Measurements from ENCODE around the gene TCTN1.
A peak's percentile ranks its signal among the peaks of the same experiment; 100 is the strongest.
"Not testable (repeated sequence)": the region's sequence is repeated elsewhere in the genome, so short reads cannot be mapped to it uniquely, and the experiment has no call there.

TCTN1 gene
- total RNA-seq, result 1.3 to 10.9 (median 4.0) reads per million in 9 experiments

- H3K27me3 Mint-ChIP-seq, result no peaks in the 10 kb centered on the region
- DNase-seq, result peak; percentile 93 to 94 (median 94)
- H3K27ac Mint-ChIP-seq, result peak within 1 kb of the TSS; percentile 87 to 89
- H3K36me3 Mint-ChIP-seq (ENCODE audit: insufficient read depth), result peaks cover 4% of the 10 kb centered on the region
- peak; percentile 99 for ATAC-seq (replicated peaks)
- H3K9me3 Mint-ChIP-seq, result no peaks in the 10 kb centered on the region
- H3K4me1 Mint-ChIP-seq (ENCODE audit: low read depth in 2 of 2), result peaks cover 0 to 5% of the 10 kb centered on the region in 2 donors
- H3K4me3 Mint-ChIP-seq, result peak within 1 kb of the TSS; percentile 77 to 81
Observed at GRCh38 chr12:110613771-110614684, at the start of gene TCTN1. Gene TCTN1, plus strand, starts transcription at chr12:110614129. Its CDS starts 54 bp downstream, at chr12:110614183.

DNA sequence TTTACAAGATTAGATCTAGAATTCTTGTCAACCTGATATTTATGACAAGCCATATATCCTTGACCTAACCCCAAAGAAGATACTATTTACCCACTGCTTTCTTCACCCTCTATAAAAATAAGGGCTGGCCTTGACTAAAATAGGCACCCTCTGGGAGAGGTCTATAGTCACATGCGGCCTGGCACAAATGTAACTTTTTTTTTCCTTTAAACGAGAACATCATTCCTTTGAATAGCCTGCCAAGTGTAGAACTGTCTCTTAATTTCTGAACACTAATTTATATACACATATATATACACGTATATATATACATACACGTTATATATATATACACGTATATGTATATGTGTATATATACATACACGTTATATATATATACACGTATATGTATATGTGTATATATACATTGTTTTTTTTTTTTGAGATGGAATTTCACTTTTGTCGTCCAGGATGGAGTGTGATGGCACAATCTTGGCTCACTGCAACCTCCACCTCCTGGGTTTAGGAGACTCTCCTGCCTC is 49.4 kb upstream of the TCTN1 start:
- DNase-seq, result no peak
- H3K27me3 Mint-ChIP-seq, result no peaks in the 10 kb centered on the region
- H3K4me3 Mint-ChIP-seq, result no peak overlapping the region
- H3K36me3 Mint-ChIP-seq (ENCODE audit: insufficient read depth), result peaks cover 25% of the 10 kb centered on the region
- ATAC-seq (replicated peaks), result no peak
- no peaks in the 10 kb centered on the region for H3K9me3 Mint-ChIP-seq
- H3K27ac Mint-ChIP-seq, result peak overlapping the region; percentile 67 to 97
- peaks cover 52 to 68% of the 10 kb centered on the region in 2 donors for H3K4me1 Mint-ChIP-seq (ENCODE audit: low read depth in 2 of 2)

- peak overlapping the region in 1 of 2 donors; percentile 57 for H3K27ac Mint-ChIP-seq
- H3K4me3 Mint-ChIP-seq, result peak overlapping the region in 1 of 2 donors; percentile 13
- H3K4me1 Mint-ChIP-seq (ENCODE audit: low read depth in 2 of 2), result peaks cover 42 to 60% of the 10 kb centered on the region in 2 donors
- H3K9me3 Mint-ChIP-seq, result no peaks in the 10 kb centered on the region
- no peak for DNase-seq
- H3K27me3 Mint-ChIP-seq, result no peaks in the 10 kb centered on the region
- no peak for ATAC-seq (replicated peaks)
- H3K36me3 Mint-ChIP-seq (ENCODE audit: insufficient read depth), result peaks cover 24% of the 10 kb centered on the region
Observed at GRCh38 chr12:110565894-110566871, 47.7 kb upstream of the TCTN1 start.

- Mint-ChIP-seq H3K27me3 (no peaks in the 10 kb centered on the region), H3K4me1 (ENCODE audit: low read depth in 2 of 2) (peaks cover 34 to 53% of the 10 kb centered on the region in 2 donors), H3K9me3 (no peaks in the 10 kb centered on the region), H3K4me3 (no peak overlapping the region), H3K36me3 (ENCODE audit: insufficient read depth) (peaks cover 17% of the 10 kb centered on the region), H3K27ac (peak overlapping the region in 1 of 2 donors; percentile 7)
- ATAC-seq (replicated peaks) (no peak), DNase-seq (no peak)
Observed at GRCh38 chr12:110566993-110567392, 46.9 kb upstream of the TCTN1 start.

DNA sequence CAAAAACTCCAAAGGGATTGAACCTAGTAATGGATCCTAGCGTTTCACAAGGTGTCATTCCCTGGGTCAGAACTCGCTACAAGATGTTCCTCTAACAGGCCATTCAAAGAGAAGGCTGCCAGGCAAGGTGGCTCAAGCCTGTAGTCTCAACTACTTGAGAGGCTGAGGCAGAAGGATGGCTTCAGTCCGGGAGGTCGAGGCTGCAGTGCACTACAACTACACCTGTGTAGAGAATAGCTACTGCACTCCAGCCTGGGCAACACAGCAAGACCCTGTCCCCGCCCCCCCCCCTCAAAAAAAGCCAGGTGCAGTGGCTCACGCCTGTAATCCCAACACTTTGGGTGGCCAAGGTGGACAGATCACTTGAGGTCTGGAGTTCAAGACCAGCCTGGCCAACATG is 45.2 kb upstream of the TCTN1 start:
- Mint-ChIP-seq H3K27me3 (no peaks in the 10 kb centered on the region), H3K4me3 (no peak overlapping the region), H3K9me3 (no peaks in the 10 kb centered on the region), H3K27ac (no peak overlapping the region), H3K36me3 (ENCODE audit: insufficient read depth) (no peaks in the 10 kb centered on the region), H3K4me1 (ENCODE audit: low read depth in 2 of 2) (peaks cover 32 to 48% of the 10 kb centered on the region in 2 donors)
- DNase-seq (no peak), ATAC-seq (replicated peaks) (no peak)

DNA sequence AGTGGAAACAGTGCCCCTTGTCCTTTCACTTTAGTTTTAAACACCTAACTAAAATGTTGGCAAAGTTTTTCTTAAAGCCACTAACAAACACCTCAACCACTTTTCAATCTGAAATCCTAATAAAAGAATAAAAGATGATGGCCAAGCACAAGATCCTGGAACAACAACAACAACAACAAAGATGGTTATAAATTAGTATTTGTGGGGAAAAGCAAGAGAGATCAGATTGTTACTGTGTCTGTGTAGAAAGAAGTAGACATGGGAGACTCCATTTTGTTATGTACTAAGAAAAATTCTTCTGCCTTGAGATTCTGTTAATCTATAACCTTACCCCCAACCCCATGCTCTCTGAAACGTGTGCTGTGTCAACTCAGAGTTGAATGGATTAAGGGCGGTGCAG is 44.1 kb upstream of the TCTN1 start:
- not testable (repeated sequence) for H3K27me3 Mint-ChIP-seq; H3K4me3 Mint-ChIP-seq; H3K9me3 Mint-ChIP-seq; DNase-seq; H3K27ac Mint-ChIP-seq; H3K36me3 Mint-ChIP-seq (ENCODE audit: insufficient read depth); ATAC-seq (replicated peaks)
- peaks cover 29 to 42% of the 10 kb centered on the region in 2 donors for H3K4me1 Mint-ChIP-seq (ENCODE audit: low read depth in 2 of 2)

DNA sequence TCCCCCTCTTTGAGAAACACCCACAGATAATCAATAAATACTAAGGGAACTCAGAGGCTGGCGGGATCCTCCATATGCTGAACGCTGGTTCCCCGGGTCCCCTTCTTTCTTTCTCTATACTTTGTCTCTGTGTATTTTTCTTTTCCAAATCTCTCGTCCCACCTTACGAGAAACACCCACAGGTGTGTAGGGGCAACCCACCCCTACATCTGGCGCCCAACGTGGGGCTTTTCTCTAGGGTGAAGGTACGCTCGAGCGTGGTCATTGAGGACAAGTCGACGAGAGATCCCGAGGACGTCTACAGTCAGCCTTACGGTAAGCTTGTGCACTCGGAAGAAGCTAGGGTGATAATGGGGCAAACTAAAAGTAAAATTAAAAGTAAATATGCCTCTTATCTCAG is 43.1 kb upstream of the TCTN1 start:
- H3K4me3 Mint-ChIP-seq; H3K9me3 Mint-ChIP-seq; H3K36me3 Mint-ChIP-seq (ENCODE audit: insufficient read depth); DNase-seq; H3K27ac Mint-ChIP-seq; ATAC-seq (replicated peaks); H3K27me3 Mint-ChIP-seq: not testable (repeated sequence)
- H3K4me1 Mint-ChIP-seq (ENCODE audit: low read depth in 2 of 2), result peaks cover 28 to 38% of the 10 kb centered on the region in 2 donors

DNA sequence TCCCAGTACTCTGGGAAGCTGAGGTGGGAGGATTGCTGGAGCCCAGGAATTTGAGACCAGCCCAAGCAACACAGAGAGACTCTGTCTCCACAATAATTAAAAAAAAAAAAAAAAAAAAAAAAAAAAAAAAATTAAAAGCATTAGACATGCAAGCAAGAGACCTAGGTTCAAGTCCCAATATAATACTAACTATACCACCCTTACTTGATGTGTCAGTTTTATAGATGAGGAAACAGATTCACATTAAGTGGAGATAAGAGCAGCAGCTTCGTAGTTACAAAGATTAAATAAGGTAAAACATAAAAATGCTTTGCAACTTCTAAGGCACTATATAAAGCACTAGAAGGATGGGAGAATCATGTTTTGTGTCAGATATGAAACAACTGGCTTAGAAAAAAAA is 39.9 kb upstream of the TCTN1 start:
- H3K4me3 Mint-ChIP-seq, result no peak overlapping the region
- H3K27me3 Mint-ChIP-seq, result no peaks in the 10 kb centered on the region
- DNase-seq (no peak), ATAC-seq (replicated peaks) (no peak)
- no peak overlapping the region for H3K27ac Mint-ChIP-seq
- peaks cover 3% of the 10 kb centered on the region for H3K36me3 Mint-ChIP-seq (ENCODE audit: insufficient read depth)
- no peaks in the 10 kb centered on the region for H3K9me3 Mint-ChIP-seq
- H3K4me1 Mint-ChIP-seq (ENCODE audit: low read depth in 2 of 2), result peaks cover 29 to 38% of the 10 kb centered on the region in 2 donors

- H3K4me1 Mint-ChIP-seq (ENCODE audit: low read depth in 2 of 2), result peaks cover 35 to 43% of the 10 kb centered on the region in 2 donors
- H3K27ac Mint-ChIP-seq; H3K36me3 Mint-ChIP-seq (ENCODE audit: insufficient read depth); H3K9me3 Mint-ChIP-seq; ATAC-seq (replicated peaks); DNase-seq; H3K27me3 Mint-ChIP-seq; H3K4me3 Mint-ChIP-seq: not testable (repeated sequence)
Observed at GRCh38 chr12:110574717-110575230, 39.2 kb upstream of the TCTN1 start.

GRCh38 chr12:110575326-110575725 is 38.6 kb upstream of the TCTN1 start:
- peak overlapping the region in 1 of 2 donors; percentile 96 for H3K27ac Mint-ChIP-seq
- no peak for DNase-seq
- no peaks in the 10 kb centered on the region for H3K9me3 Mint-ChIP-seq
- H3K36me3 Mint-ChIP-seq (ENCODE audit: insufficient read depth), result peaks cover 7% of the 10 kb centered on the region
- H3K27me3 Mint-ChIP-seq, result no peaks in the 10 kb centered on the region
- peak overlapping the region in 1 of 2 donors; percentile 18 for H3K4me3 Mint-ChIP-seq
- H3K4me1 Mint-ChIP-seq (ENCODE audit: low read depth in 2 of 2), result peaks cover 35 to 45% of the 10 kb centered on the region in 2 donors
- ATAC-seq (replicated peaks), result no peak

GRCh38 chr12:110576504-110576903 is 37.4 kb upstream of the TCTN1 start:
- H3K27me3 Mint-ChIP-seq, result no peaks in the 10 kb centered on the region
- no peak for ATAC-seq (replicated peaks)
- H3K4me3 Mint-ChIP-seq, result peak overlapping the region in 1 of 2 donors; percentile 18
- H3K4me1 Mint-ChIP-seq (ENCODE audit: low read depth in 2 of 2), result peaks cover 42 to 56% of the 10 kb centered on the region in 2 donors
- H3K9me3 Mint-ChIP-seq, result no peaks in the 10 kb centered on the region
- H3K27ac Mint-ChIP-seq, result peak overlapping the region in 1 of 2 donors; percentile 96
- peaks cover 18% of the 10 kb centered on the region for H3K36me3 Mint-ChIP-seq (ENCODE audit: insufficient read depth)
- DNase-seq, result no peak

DNA sequence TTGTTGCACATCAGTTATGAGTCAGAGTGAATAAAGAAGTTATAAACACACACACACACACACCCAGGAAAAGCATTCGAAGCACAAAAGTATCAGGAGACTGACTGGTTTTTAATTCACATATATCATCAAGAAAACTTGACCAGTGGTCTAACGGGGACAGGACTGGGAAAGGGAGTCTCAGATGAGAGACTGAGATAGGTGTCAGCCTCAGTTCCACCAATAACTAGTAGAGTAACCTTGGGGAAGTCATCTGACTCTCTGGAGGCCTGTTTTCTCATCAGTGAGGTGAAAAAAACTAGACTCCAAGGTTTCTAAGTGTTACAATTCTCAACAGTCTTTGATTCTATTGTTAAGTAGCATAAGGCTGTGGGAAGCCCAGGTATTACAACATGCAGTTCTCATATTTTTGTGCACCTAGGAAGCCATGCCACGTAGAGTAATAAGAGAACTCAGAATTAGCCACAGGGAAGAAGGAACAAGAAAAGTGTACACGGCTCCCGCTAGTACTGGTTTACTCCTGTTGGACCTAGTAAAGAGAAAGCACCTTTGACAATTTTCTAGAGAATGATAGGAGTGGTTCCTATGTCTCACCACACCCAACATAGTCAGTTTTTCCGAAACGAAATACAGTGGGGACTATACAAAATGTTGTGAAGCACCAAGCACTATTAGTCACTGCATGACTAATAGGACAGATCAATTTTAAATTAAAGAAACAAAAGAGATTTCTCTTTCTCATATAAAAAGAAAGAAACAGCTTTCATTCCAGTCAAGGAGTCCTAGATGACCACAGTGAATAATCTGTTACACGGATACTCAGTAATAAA is 35.9 kb upstream of the TCTN1 start:
- peak overlapping the region; percentile 89 to 93 for H3K4me3 Mint-ChIP-seq

More for the DNA sequence above, 35.9 kb upstream of the TCTN1 start:
- no peaks in the 10 kb centered on the region for H3K9me3 Mint-ChIP-seq
- H3K4me1 Mint-ChIP-seq (ENCODE audit: low read depth in 2 of 2), result peaks cover 48 to 60% of the 10 kb centered on the region in 2 donors
- ATAC-seq (replicated peaks), result peak; percentile 48
- DNase-seq, result peak in 1 of 3 experiments; percentile 34
- peak overlapping the region; percentile 91 to 96 for H3K27ac Mint-ChIP-seq
- no peaks in the 10 kb centered on the region for H3K27me3 Mint-ChIP-seq
- H3K36me3 Mint-ChIP-seq (ENCODE audit: insufficient read depth), result peaks cover 20% of the 10 kb centered on the region

All from effector memory CD8-positive, alpha-beta T cell (primary cell).